Stomach smooth muscle (tissue), 2 donors: ENCODE measurements around the gene CSNK2A1.

Experiments used
- H3K27ac ChIP-seq: one replicate; pipeline ENCODE4 v1.7.0; 2013; ENCODE audit warnings: mild to moderate bottlenecking, low read length, inconsistent platforms
- H3K27me3 ChIP-seq, 2 donors: one replicate each; pipeline ENCODE4 v1.7.0; 2013; ENCODE audit warnings: low read length in 2 of 2; ENCODE audit not compliant: insufficient read depth in 2 of 2, control insufficient read depth in 1 of 2
- H3K36me3 ChIP-seq, 2 donors: one replicate each; pipeline ENCODE4 v1.7.0; 2013; ENCODE audit warnings: low read length in 2 of 2; ENCODE audit not compliant: control insufficient read depth in 2 of 2, insufficient read depth in 2 of 2
- H3K4me1 ChIP-seq: one replicate; pipeline ENCODE4 v1.7.0; 2013; ENCODE audit warnings: low read length; ENCODE audit not compliant: control insufficient read depth, insufficient read depth
- H3K4me3 ChIP-seq, 2 donors: one replicate each; pipeline ENCODE4 v1.7.0; 2013; ENCODE audit warnings: low read length in 2 of 2
- H3K9ac ChIP-seq, 2 donors: one replicate each; pipeline ENCODE4 v1.7.0; 2013; ENCODE audit warnings: low read length in 2 of 2, mild to moderate bottlenecking in 1 of 2
- H3K9me3 ChIP-seq, 2 donors: one replicate each; pipeline ENCODE4 v1.7.0; 2013; ENCODE audit warnings: low read length in 2 of 2; ENCODE audit not compliant: control insufficient read depth in 2 of 2
- donor health status: healthy.
- donor health status: Pancreatic carcinoma.

Gene CSNK2A1

GRCh38 chr20:532530-532929 lies 11.1 kb downstream of the CSNK2A1 start:
- H3K4me1 ChIP-seq, result no peaks in the 10 kb centered on the region
- peaks cover 0 to 3% of the 10 kb centered on the region in 2 donors for H3K9me3 ChIP-seq
- no peaks in the 10 kb centered on the region for H3K27me3 ChIP-seq
- no peak overlapping the region for H3K9ac ChIP-seq
- no peak overlapping the region for H3K27ac ChIP-seq
- peaks cover 2 to 3% of the 10 kb centered on the region in 2 donors for H3K36me3 ChIP-seq
- no peak overlapping the region for H3K4me3 ChIP-seq

- H3K9me3 ChIP-seq, result peaks cover 0 to 3% of the 10 kb centered on the region in 2 donors
- H3K4me3 ChIP-seq, result no peak overlapping the region
- H3K9ac ChIP-seq, result no peak overlapping the region
- H3K27ac ChIP-seq, result no peak overlapping the region
- no peaks in the 10 kb centered on the region for H3K4me1 ChIP-seq
- peaks cover 2 to 7% of the 10 kb centered on the region in 2 donors for H3K36me3 ChIP-seq
- no peaks in the 10 kb centered on the region for H3K27me3 ChIP-seq
Observed at GRCh38 chr20:531608-532007, 12.0 kb downstream of the CSNK2A1 start.

- no peak overlapping the region for H3K27ac ChIP-seq
- no peak overlapping the region for H3K9ac ChIP-seq
- H3K4me3 ChIP-seq, result no peak overlapping the region
- H3K36me3 ChIP-seq, result peaks cover 2 to 7% of the 10 kb centered on the region in 2 donors
- no peaks in the 10 kb centered on the region for H3K27me3 ChIP-seq
- H3K4me1 ChIP-seq, result no peaks in the 10 kb centered on the region
- peaks cover 0 to 3% of the 10 kb centered on the region in 2 donors for H3K9me3 ChIP-seq
Observed at GRCh38 chr20:530321-530720, 13.3 kb downstream of the CSNK2A1 start.

- Histone ChIP-seq H3K36me3 (peaks cover 2 to 7% of the 10 kb centered on the region in 2 donors), H3K27ac (no peak overlapping the region)
Observed at GRCh38 chr20:528923-529604, 14.5 kb downstream of the CSNK2A1 start.

DNA sequence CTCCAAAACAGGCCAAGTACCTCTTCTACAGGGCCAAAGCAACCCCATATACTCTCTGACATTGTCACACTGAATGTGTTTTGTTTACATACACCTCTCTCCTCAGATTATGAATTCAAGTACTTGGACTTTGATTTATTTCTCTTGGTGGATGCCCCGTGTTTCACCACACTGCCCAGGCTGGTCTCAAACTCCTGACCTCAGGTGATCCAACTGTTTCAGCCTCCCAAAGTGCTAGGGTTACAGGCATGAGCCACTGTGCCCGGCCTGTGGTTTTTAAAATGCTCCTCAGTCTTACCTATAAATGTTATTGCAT lies 16.1 kb downstream of the CSNK2A1 start:
- Histone ChIP-seq H3K4me1 (no peaks in the 10 kb centered on the region), H3K36me3 (peaks cover 2 to 7% of the 10 kb centered on the region in 2 donors), H3K4me3 (no peak overlapping the region), H3K27me3 (no peaks in the 10 kb centered on the region), H3K9me3 (peaks cover 0 to 3% of the 10 kb centered on the region in 2 donors), H3K9ac (no peak overlapping the region), H3K27ac (no peak overlapping the region)

More at GRCh38 chr20:528923-529604, 14.5 kb downstream of the CSNK2A1 start:
- Histone ChIP-seq H3K27me3 (no peaks in the 10 kb centered on the region), H3K4me3 (no peak overlapping the region), H3K9ac (no peak overlapping the region), H3K9me3 (peaks cover 0 to 3% of the 10 kb centered on the region in 2 donors), H3K4me1 (no peaks in the 10 kb centered on the region)

- Histone ChIP-seq H3K4me1 (no peaks in the 10 kb centered on the region), H3K36me3 (no peaks in the 10 kb centered on the region), H3K27me3 (no peaks in the 10 kb centered on the region), H3K9ac (no peak overlapping the region), H3K9me3 (no peaks in the 10 kb centered on the region), H3K4me3 (no peak overlapping the region), H3K27ac (no peak overlapping the region)
Observed at GRCh38 chr20:521860-522259, 21.7 kb downstream of the CSNK2A1 start.

DNA sequence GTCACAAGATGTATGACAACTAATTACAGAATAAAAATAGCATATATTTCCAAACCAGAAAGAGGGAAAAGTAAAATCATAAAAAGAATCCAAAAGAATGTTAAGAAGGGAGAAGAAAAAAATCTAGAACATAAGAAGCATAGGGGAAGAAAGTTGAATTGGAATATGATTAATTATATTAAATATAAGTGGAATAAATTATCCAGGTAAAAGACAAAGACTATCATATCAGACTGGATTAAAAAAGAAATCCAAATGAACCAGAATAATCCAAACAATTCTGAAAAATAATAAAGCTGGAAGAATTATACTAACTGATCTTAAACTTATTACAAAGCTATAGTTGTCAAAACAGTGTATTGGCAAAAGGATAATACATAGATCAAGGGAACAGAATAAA lies 23.6 kb downstream of the CSNK2A1 start:
- no peak overlapping the region for H3K4me3 ChIP-seq
- H3K27ac ChIP-seq, result no peak overlapping the region
- no peaks in the 10 kb centered on the region for H3K9me3 ChIP-seq
- no peak overlapping the region for H3K9ac ChIP-seq
- no peaks in the 10 kb centered on the region for H3K27me3 ChIP-seq
- H3K4me1 ChIP-seq, result no peaks in the 10 kb centered on the region
- no peaks in the 10 kb centered on the region for H3K36me3 ChIP-seq

GRCh38 chr20:517221-517620 lies 26.4 kb downstream of the CSNK2A1 start:
- Histone ChIP-seq H3K36me3 (no peaks in the 10 kb centered on the region), H3K4me3 (no peak overlapping the region), H3K27me3 (no peaks in the 10 kb centered on the region), H3K9me3 (no peaks in the 10 kb centered on the region), H3K9ac (no peak overlapping the region), H3K4me1 (no peaks in the 10 kb centered on the region), H3K27ac (no peak overlapping the region)

DNA sequence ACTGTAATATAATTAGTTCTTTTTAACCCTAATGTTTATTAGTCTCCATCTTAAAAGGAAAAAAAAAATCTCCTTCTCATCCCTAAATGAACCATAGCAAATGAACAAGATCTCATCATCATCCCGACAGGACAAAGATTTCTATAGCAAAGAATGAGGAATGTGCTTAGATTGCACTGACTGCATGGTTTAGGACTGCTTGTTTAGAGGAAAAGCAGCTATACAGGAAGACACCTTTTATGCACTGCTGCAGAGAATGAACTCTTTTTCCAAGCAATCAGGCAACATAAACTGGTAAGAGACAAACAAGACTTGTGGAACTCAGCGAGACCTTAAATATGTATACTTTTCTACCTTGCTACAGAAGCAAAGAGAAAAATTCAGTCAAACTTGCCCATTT lies 26.8 kb downstream of the CSNK2A1 start:
- no peaks in the 10 kb centered on the region for H3K4me1 ChIP-seq
- H3K36me3 ChIP-seq, result no peaks in the 10 kb centered on the region
- no peak overlapping the region for H3K27ac ChIP-seq
- H3K9ac ChIP-seq, result no peak overlapping the region
- H3K27me3 ChIP-seq, result no peaks in the 10 kb centered on the region
- H3K4me3 ChIP-seq, result no peak overlapping the region
- H3K9me3 ChIP-seq, result no peaks in the 10 kb centered on the region

DNA sequence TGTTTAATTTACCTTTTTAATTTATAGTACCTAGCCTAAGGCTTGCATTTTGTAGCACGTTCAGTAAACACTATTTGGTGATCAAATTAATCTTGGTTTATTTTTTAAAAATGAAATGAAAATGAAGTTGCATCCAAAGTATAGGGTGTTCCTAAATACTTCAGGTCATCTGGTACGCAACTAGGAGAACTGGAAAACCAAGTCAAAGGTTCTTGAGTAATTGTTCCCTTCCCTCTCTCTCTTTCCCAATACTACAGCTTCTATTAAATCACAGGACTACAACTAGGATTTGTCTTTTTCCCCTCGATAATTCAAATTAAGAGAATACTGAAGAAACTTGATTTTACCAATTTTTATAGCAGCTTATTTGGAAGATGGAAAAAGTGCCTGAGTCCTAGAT lies 27.9 kb downstream of the CSNK2A1 start:
- Histone ChIP-seq H3K36me3 (no peaks in the 10 kb centered on the region), H3K27ac (no peak overlapping the region), H3K4me3 (no peak overlapping the region), H3K27me3 (no peaks in the 10 kb centered on the region), H3K4me1 (no peaks in the 10 kb centered on the region), H3K9me3 (no peaks in the 10 kb centered on the region), H3K9ac (no peak overlapping the region)

DNA sequence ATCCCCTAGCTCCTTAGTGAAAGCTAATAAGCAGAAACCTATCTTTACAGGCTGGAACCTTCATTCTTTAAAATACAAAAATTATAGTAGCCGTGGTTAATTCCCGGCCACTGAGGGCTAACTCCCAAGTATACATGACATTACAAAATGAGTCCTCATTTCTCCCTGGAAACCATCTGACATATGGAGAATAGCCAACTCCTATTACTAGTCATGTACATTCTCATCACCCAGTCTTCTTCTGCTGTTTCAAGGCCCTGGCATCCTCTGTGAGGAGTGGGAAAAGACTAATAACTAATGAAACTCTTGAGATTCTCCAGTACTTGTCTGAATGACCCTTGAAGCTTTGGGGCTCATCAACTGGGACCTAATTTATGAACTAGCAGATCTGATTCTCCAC lies 30.2 kb downstream of the CSNK2A1 start:
- no peaks in the 10 kb centered on the region for H3K4me1 ChIP-seq
- no peak overlapping the region for H3K9ac ChIP-seq
- no peaks in the 10 kb centered on the region for H3K9me3 ChIP-seq
- no peaks in the 10 kb centered on the region for H3K36me3 ChIP-seq
- H3K27ac ChIP-seq, result no peak overlapping the region
- no peaks in the 10 kb centered on the region for H3K27me3 ChIP-seq
- H3K4me3 ChIP-seq, result no peak overlapping the region
